BLaER1 treated with 17β-estradiol and CSF1 and Interleukin-3, amounts not matched to agents 10 nM and 100 nM (cell line): ENCODE data around the gene CYP2A7.
"Not testable (repeated sequence)": the region's sequence is repeated elsewhere in the genome, so short reads cannot be mapped to it uniquely, and the experiment has no call there.

Source experiments
- H3K27ac ChIP-seq, 11 experiments: shearing (Covaris generic); formaldehyde crosslinking; 2 replicates each; pipeline ENCODE4 v1.8.1; 2022
- H3K27me3 ChIP-seq, 11 experiments: shearing (Covaris generic); formaldehyde crosslinking; 2 replicates each; pipeline ENCODE4 v1.8.1; 2022
- H3K36me3 ChIP-seq, 11 experiments: shearing (Covaris generic); formaldehyde crosslinking; 2 replicates each; pipeline ENCODE4 v1.8.1; 2022
- H3K4me1 ChIP-seq, 10 experiments: shearing (Covaris generic); formaldehyde crosslinking; 2 replicates each; pipeline ENCODE4 v1.8.1; 2022
- H3K4me2 ChIP-seq, 11 experiments: shearing (Covaris generic); formaldehyde crosslinking; 2 replicates each; pipeline ENCODE4 v1.8.1; 2022
- H3K4me3 ChIP-seq, 10 experiments: shearing (Covaris generic); formaldehyde crosslinking; 2 replicates each; pipeline ENCODE4 v1.8.1; 2022
- H3K9ac ChIP-seq, 11 experiments: shearing (Covaris generic); formaldehyde crosslinking; 2 replicates each; pipeline ENCODE4 v1.8.1; 2022
- H3K9me3 ChIP-seq, 11 experiments: shearing (Covaris generic); formaldehyde crosslinking; replicated peaks in 1 of 11; 2 replicates each; pipeline ENCODE4 v1.8.1; 2022
- H4K20me1 ChIP-seq, 11 experiments: shearing (Covaris generic); formaldehyde crosslinking; 2 replicates each; pipeline ENCODE4 v1.8.1; 2022
- Cebpa-rat ChIP-seq, 11 experiments: shearing (Covaris generic); IDR thresholded peaks; 2 replicates each; pipeline ENCODE4 v1.8.1; 2022

CYP2A7 gene

DNA sequence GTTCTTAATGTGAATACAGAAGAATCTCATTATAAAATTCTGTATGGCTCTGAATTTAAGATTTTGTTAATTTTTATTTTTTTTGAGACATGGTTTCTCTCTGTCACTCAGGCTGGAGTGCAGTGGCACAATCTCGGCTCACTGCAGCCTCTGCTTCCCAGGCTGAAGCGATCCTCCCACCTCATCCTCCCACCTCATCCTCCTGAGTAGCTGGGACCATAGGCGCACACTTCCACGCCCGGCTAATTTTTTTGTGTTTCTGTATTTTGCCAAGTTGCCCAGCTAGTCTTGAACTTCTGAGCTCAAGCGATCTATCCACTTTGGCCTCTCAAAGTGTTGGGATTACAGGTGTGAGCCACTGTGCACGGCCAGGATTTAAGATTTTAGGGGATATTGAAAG lies 14.3 kb downstream of the CYP2A7 start:
- no peaks in the 10 kb centered on the region for H3K4me1 ChIP-seq

DNA sequence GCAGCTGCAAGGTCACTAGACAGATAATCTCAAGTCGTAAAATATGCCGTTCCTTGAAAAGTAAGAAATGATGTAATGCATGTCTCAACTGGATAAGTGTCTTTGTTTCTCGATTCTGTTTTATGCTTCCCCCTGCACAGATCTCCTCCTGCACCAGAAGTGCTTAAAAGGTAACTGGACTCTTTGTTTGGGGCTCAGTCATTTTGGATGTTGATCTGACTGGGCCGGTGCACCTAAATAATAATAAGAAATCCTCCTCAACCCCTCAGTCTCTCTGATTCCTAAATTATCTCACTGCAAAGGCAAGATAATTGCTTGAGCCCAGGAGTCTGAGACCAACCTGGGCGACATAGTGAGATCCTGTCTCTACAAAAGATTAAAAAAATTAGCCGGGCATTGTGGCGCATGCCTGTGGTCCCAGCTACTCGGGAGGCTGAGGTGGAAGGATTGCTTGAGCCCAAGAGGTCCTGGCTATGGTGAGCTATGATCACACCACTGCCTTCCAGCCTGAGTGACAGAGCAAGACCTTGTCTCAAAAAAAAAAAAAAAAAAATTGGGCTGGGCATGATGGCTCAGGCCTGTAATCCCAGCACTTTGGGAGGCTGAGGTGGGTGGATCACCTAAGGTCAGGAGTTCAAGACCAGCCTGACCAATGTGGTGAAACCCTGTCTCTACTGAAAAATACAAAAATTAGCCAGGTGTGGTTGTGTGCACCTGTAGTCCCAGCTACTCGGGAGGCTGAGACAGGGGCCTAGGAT lies 17.1 kb downstream of the CYP2A7 start:
- not testable (repeated sequence) for H3K4me2 ChIP-seq, H4K20me1 ChIP-seq

More for the DNA sequence above, 14.3 kb downstream of the CYP2A7 start:
- Histone ChIP-seq H3K4me2 (no peak overlapping the region), H3K27ac (no peak overlapping the region), H3K9me3 (peaks cover 0 to 8% (median 0%) of the 10 kb centered on the region in 11 experiments; a peak in 1 of 22 replicates), H4K20me1 (no peaks in the 10 kb centered on the region), H3K36me3 (no peaks in the 10 kb centered on the region), H3K9ac (no peak overlapping the region), H3K4me3 (no peak overlapping the region), H3K27me3 (no peaks in the 10 kb centered on the region)
- TF ChIP-seq Cebpa-rat (IDR thresholded peaks at IDR 0.05) = no peak

DNA sequence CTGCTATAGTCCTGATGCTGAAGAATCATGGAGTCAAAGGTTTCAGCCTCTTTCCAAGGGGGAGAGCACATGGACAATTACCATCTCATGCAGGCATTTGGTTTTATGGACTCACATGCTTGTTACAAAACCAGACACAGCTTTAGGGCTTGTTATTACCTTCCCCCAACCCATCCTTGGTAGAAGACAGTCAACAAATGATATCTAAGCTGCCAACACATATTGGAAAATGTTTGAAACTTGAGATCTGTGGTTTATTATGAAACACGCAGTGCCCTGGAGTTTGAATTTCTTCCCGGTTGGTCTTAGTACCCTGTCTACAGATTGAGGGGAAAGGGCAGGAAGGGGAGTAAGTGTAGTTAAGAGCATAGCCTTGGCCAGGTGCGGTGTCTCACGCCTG lies 19.2 kb downstream of the CYP2A7 start:
- H3K4me2 ChIP-seq = no peak overlapping the region
- no peaks in the 10 kb centered on the region for H3K4me1 ChIP-seq
- no peak overlapping the region for H3K9ac ChIP-seq
- no peaks in the 10 kb centered on the region for H3K36me3 ChIP-seq
- H3K27me3 ChIP-seq = no peaks in the 10 kb centered on the region
- H3K9me3 ChIP-seq = no peaks in the 10 kb centered on the region
- no peak overlapping the region for H3K4me3 ChIP-seq
- no peaks in the 10 kb centered on the region for H4K20me1 ChIP-seq
- no peak overlapping the region for H3K27ac ChIP-seq
- no peak for TF ChIP-seq Cebpa-rat (IDR thresholded peaks at IDR 0.05)

More for the DNA sequence above, 17.1 kb downstream of the CYP2A7 start:
- H3K27me3 ChIP-seq, H3K27ac ChIP-seq, H3K9me3 ChIP-seq, H3K36me3 ChIP-seq, H3K4me3 ChIP-seq, H3K4me1 ChIP-seq, H3K9ac ChIP-seq: not testable (repeated sequence)

DNA sequence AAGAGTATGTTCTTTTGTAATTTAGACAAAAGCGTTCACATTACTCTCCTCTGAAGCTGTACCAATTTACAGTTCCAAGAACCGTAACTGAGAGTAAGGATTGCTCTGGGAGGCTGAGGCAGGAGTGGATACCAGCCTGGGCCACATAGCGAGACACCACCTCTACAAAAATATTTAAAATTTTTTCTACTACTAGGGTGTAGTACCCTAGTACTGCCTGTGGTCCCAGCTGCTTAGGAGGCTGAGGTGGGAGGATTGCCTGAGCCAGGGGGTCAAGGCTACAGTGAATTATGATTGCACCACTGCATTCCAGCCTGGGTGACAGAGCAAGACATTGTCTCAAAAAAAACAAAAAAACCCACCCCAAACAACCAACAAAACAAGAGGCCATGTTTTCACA lies 19.7 kb downstream of the CYP2A7 start:
- TF ChIP-seq Cebpa-rat (IDR thresholded peaks at IDR 0.05) = no peak
- no peak overlapping the region for H3K4me3 ChIP-seq
- H3K27me3 ChIP-seq = no peaks in the 10 kb centered on the region
- H3K4me2 ChIP-seq = no peak overlapping the region
- no peak overlapping the region for H3K9ac ChIP-seq
- no peak overlapping the region for H3K27ac ChIP-seq
- H4K20me1 ChIP-seq = no peaks in the 10 kb centered on the region
- H3K9me3 ChIP-seq = no peaks in the 10 kb centered on the region
- H3K36me3 ChIP-seq = no peaks in the 10 kb centered on the region
- no peaks in the 10 kb centered on the region for H3K4me1 ChIP-seq

DNA sequence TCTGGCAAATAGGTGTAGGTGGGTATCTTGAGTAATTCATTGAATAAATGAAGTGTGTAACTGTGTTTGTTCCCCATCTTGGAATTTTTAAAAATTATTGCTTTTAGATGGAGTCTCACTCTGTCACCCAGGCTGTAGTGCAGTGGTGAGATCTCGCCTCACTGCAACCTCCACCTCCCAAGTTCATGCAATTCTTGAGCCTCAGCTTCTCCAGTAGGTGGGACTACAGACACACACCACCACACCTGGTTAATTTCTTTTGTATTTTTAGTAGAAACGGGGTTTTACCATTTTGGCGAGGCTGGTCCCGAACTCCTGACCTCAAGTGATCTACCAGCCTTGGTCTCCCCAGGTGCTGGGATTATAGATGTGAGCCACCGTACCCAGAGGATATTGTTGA lies 23.9 kb downstream of the CYP2A7 start:
- no peaks in the 10 kb centered on the region for H3K9me3 ChIP-seq
- no peak overlapping the region for H3K4me2 ChIP-seq
- H3K27me3 ChIP-seq = no peaks in the 10 kb centered on the region
- no peaks in the 10 kb centered on the region for H3K4me1 ChIP-seq
- H3K27ac ChIP-seq = no peak overlapping the region
- H3K9ac ChIP-seq = no peak overlapping the region
- H3K4me3 ChIP-seq = no peak overlapping the region
- no peaks in the 10 kb centered on the region for H4K20me1 ChIP-seq
- H3K36me3 ChIP-seq = no peaks in the 10 kb centered on the region
- no peak for TF ChIP-seq Cebpa-rat (IDR thresholded peaks at IDR 0.05)

DNA sequence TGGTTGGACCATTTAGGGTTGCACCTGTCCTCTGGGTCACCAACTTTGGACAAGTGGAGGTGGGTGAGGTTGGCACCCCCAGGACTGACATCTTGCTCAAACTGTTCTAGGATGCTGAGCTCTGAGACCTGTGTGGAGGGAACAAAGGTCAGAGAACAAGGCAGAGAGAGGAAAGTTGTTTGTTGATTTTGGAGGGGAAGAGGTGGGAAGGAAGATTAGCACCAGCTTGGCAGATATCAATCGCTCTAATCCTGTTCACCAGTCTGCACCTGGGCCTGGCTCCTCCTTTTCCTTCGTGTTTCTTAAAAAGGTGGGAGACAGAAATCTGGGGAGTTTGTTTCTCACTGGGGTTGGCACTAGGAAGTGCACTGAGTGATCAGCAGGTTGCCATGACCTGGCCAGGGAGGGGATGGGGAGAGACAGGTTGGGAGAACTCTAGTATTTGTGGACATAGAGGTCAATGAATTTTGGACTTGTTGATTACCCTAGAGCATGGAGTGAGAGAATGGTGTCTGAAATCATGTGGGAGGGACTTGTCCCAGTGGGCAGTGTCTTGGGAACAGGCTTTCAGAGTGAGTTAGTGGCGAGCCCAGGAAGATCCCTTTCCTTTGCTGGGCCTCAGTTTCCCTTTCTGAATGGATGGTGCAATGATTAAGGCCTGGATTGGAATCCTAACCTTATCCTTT lies 29.4 kb downstream of the CYP2A7 start:
- H3K4me1 ChIP-seq, H3K36me3 ChIP-seq, H3K27ac ChIP-seq, H3K4me2 ChIP-seq, H3K9me3 ChIP-seq, H3K4me3 ChIP-seq, H3K9ac ChIP-seq, H4K20me1 ChIP-seq, H3K27me3 ChIP-seq: not testable (repeated sequence)

DNA sequence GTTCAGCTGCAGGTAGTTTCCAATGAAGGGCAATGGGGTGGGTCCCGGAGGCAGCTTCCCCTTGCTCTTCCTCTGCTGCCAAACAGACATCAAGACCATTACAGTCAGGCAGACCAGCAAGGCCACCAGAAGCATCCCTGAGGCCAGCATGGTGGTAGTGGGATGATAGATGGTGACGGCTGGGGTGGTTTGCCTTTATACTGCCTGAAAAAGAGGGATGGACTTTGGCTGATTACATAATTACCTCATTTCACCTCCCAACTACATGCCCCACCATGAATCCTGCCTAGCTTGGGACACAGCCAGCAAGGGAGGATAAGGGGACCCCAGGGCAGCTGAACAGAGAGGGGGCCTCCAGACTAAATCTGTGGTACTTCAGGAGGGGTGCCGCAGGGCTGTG lies 31.8 kb downstream of the CYP2A7 start, which contains the start of gene CYP2A6:
Gene CYP2A6 (minus strand): TSS at position 171 of the 400 bp plus-strand sequence. CDS start 21 bp downstream, at position 150.
- H3K9me3 ChIP-seq, H3K4me1 ChIP-seq, H3K36me3 ChIP-seq, H3K9ac ChIP-seq, H3K27me3 ChIP-seq, H4K20me1 ChIP-seq, H3K27ac ChIP-seq, H3K4me3 ChIP-seq, H3K4me2 ChIP-seq: not testable (repeated sequence)

DNA sequence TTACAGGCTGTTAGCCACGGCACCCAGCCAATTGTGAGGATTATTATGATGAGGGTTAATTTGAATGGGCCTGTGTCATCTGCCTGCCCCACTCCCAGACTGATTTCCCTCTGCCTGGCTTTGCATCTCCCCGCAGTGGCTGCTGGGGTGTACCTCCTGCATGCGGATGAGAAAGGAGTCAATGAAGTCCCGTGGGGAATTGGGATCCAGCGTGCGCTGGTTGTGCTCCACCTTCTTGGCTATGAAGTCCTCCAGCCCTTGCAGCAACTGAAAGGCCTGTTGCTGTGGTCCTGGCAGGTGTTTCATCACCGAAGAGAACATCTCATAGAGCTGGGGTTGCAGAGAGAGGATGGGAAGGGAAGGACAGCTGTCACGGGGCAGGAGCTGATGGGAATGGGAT lies 35.3 kb downstream of the CYP2A7 start:
- H3K27ac ChIP-seq, H3K27me3 ChIP-seq, H3K9ac ChIP-seq, H3K4me2 ChIP-seq, H3K4me3 ChIP-seq, H3K36me3 ChIP-seq, H3K4me1 ChIP-seq, H4K20me1 ChIP-seq, H3K9me3 ChIP-seq: not testable (repeated sequence)

DNA sequence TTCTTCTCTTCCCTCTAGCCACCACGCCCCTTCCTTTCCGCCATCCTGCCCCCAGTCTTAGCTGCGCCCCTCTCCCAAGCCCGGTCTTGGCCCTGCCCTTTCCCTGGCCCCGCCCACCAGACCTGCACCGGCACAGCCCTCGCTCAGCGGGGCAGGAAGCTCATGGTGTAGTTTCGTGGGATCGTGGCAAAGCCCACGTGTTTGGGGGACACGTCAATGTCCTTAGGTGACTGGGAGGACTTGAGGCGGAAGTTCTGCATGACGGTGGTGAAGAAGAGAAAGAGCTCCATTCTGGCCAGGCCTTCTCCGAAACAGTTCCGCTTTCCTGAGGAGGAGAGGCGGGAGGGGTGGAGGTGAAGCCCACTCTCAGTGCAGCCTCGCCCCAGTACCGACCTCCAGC lies 38.4 kb downstream of the CYP2A7 start:
- not testable (repeated sequence) for H3K4me1 ChIP-seq, H3K27me3 ChIP-seq, H3K9me3 ChIP-seq, H3K36me3 ChIP-seq, H4K20me1 ChIP-seq
- peak overlapping the region in 4 of 11 experiments; percentile 30 to 42 (median 39); a peak in 2 of 22 replicates for H3K9ac ChIP-seq
- H3K4me2 ChIP-seq = peak overlapping the region; percentile 55 to 82 (median 69)
- peak overlapping the region in 8 of 10 experiments; percentile 32 to 58 (median 42); a peak in 12 of 20 replicates for H3K4me3 ChIP-seq
- H3K27ac ChIP-seq = peak overlapping the region in 6 of 11 experiments; percentile 5 to 53 (median 32); a peak in 5 of 22 replicates

DNA sequence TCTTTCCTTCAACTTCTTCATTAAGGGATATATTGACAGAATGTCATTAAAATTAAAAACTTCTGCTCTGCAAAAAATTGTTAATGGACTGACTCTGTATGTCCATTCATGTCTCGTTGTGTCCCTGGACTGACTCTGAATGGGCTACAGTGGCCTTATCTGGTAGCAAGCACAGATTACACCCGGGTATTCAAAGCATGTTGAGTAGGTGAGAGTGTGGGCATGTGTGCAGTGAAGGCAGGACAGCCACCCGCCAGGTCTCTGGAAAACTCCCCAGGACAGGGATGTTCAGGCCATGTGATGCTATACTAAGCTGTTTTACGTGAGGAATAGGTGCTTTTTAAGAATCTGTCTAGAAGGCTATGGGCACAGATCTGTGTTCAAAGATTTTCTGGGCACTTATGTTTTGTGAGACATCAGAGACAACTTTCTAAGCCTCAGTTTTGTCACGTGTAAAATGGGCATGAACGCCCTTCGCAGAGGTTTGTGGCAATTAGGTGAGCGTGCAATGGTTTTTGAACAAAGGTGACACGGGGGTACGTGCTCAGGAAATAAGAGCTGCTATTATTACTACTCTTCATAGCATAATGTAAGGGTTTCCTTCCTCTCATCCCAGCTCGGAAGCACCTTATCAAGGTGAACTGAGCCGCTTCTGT lies 38.9 kb downstream of the CYP2A7 start:
- H4K20me1 ChIP-seq, H3K4me1 ChIP-seq, H3K27me3 ChIP-seq, H3K9me3 ChIP-seq, H3K36me3 ChIP-seq: not testable (repeated sequence)
- peak overlapping the region; percentile 55 to 82 (median 69) for H3K4me2 ChIP-seq
- H3K4me3 ChIP-seq = peak overlapping the region in 8 of 10 experiments; percentile 32 to 58 (median 42); a peak in 12 of 20 replicates
- peak overlapping the region in 4 of 11 experiments; percentile 30 to 42 (median 39); a peak in 2 of 22 replicates for H3K9ac ChIP-seq
- peak overlapping the region in 6 of 11 experiments; percentile 5 to 53 (median 32); a peak in 5 of 22 replicates for H3K27ac ChIP-seq

DNA sequence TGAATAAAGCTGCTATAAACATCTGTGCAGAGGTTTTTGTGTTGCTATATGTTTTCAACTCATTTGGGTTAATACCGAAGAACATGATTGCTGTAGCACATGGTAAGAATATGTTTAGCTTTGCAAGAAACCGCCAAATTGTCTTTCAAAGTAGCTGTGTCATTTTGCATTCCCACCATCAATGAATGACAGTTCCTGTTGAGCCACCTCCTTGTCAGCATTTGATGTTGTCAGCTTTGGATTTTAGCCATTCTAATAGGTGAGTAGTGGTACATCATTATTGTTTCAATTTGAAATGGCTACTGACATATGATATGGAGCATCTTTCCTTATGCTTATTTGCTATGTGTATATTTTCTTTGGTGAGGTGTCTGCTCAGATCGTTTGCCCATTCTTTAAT lies 40.0 kb downstream of the CYP2A7 start:
- not testable (repeated sequence) for H3K36me3 ChIP-seq, H3K9ac ChIP-seq, H3K4me1 ChIP-seq, H3K27ac ChIP-seq, H3K9me3 ChIP-seq, H3K4me3 ChIP-seq, H3K27me3 ChIP-seq, H4K20me1 ChIP-seq, H3K4me2 ChIP-seq

DNA sequence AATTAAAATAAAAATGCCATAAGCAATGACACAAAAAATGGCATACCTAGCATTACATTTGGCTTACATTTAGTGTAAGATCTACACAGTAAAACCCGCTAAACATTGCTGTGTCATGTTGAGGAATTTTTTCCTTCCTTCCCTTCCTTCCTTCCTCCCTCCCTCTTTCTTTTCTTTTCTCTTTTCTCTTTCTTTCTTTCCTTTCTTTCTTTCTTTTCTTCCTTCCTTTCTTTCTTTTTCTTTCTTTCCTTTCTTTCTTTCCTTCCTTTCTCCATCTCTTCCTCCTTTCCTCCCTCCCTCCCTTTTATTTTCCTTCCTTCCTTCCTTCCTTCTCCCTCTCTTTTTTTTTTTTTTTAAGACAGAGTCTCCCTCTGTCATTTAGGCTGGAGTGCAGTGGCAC lies 43.6 kb downstream of the CYP2A7 start:
- H3K36me3 ChIP-seq, H3K9me3 ChIP-seq: not testable (repeated sequence)

More for the DNA sequence above, 43.6 kb downstream of the CYP2A7 start:
- H4K20me1 ChIP-seq, H3K27me3 ChIP-seq, H3K4me2 ChIP-seq, H3K27ac ChIP-seq, H3K9ac ChIP-seq, H3K4me3 ChIP-seq, H3K4me1 ChIP-seq: not testable (repeated sequence)
